GM19324 (cell line): Measurements from ENCODE around the gene CYBA.

Experiments used
- ATAC-seq: cut with Tn5 transposase; IDR thresholded peaks from one replicate; pipeline ENCODE4 v1.9.1; 2021; ENCODE audit warnings: mild to moderate bottlenecking, moderate library complexity; ENCODE audit not compliant: unreplicated experiment, low FRiP score

CYBA gene

GRCh38 chr16:88650749-88651275 is at the start of gene CYBA:
Gene CYBA (minus strand): TSS chr16:88651053. CDS start chr16:88651013, 40 bp downstream.
- ATAC-seq: peak; percentile 68

- no peak for ATAC-seq
Observed at GRCh38 chr16:88700322-88700635, 49.4 kb upstream of the CYBA start.

- no peak for ATAC-seq
Observed at GRCh38 chr16:88699180-88699579, 48.3 kb upstream of the CYBA start.

- no peak for ATAC-seq
Observed at GRCh38 chr16:88698646-88699045, 47.8 kb upstream of the CYBA start.

- no peak for ATAC-seq
Observed at GRCh38 chr16:88697831-88698615, 47.2 kb upstream of the CYBA start.

- no peak for ATAC-seq
Observed at GRCh38 chr16:88697116-88697830, 46.4 kb upstream of the CYBA start.

- no peak for ATAC-seq
Observed at GRCh38 chr16:88696441-88696840, 45.6 kb upstream of the CYBA start.

- no peak for ATAC-seq
Observed at GRCh38 chr16:88695753-88696152, 44.9 kb upstream of the CYBA start.

- ATAC-seq: no peak
Observed at GRCh38 chr16:88695218-88695617, 44.4 kb upstream of the CYBA start.

- no peak for ATAC-seq
Observed at GRCh38 chr16:88694221-88695087, 43.6 kb upstream of the CYBA start.

- ATAC-seq: no peak
Observed at GRCh38 chr16:88693420-88694177, 42.7 kb upstream of the CYBA start.

GRCh38 chr16:88692861-88693260 is 42.0 kb upstream of the CYBA start:
- no peak for ATAC-seq

GRCh38 chr16:88691924-88692560 is 41.2 kb upstream of the CYBA start:
- ATAC-seq: no peak

- ATAC-seq: no peak
Observed at GRCh38 chr16:88691129-88691813, 40.4 kb upstream of the CYBA start.

- ATAC-seq: no peak
Observed at GRCh38 chr16:88690341-88691128, 39.7 kb upstream of the CYBA start.

- ATAC-seq: no peak
Observed at GRCh38 chr16:88688013-88688778, 37.3 kb upstream of the CYBA start.

- no peak for ATAC-seq
Observed at GRCh38 chr16:88687676-88688012, 36.8 kb upstream of the CYBA start.

- no peak for ATAC-seq
Observed at GRCh38 chr16:88687254-88687576, 36.4 kb upstream of the CYBA start.
